HUES64 (cell line): ENCODE results near the gene SLC22A7.

ENCODE experiments used
- H3K27ac ChIP-seq: 2 replicates; pipeline ENCODE4 v1.7.0; 2013; ENCODE audit warnings: low read depth, low read length, inconsistent platforms
- H3K27me3 ChIP-seq: 2 replicates; pipeline ENCODE4 v1.6.1; 2013; ENCODE audit warnings: mild to moderate bottlenecking, low read length; ENCODE audit not compliant: insufficient read depth
- H3K36me3 ChIP-seq: 2 replicates; pipeline ENCODE4 v1.6.1; 2013; ENCODE audit warnings: mild to moderate bottlenecking, low read length; ENCODE audit not compliant: insufficient read depth
- H3K4me1 ChIP-seq: 2 replicates; pipeline ENCODE4 v1.6.1; 2013; ENCODE audit warnings: mild to moderate bottlenecking, low read length, moderate library complexity; ENCODE audit not compliant: insufficient read depth
- H3K4me3 ChIP-seq: 2 replicates; pipeline ENCODE4 v1.5.1; 2013; ENCODE audit warnings: mild to moderate bottlenecking, low read length, moderate library complexity
- H3K9ac ChIP-seq: 2 replicates; pipeline ENCODE4 v1.6.1; 2013; ENCODE audit warnings: mild to moderate bottlenecking, low read depth, low read length
- H3K9me3 ChIP-seq: 2 replicates; pipeline ENCODE4 v1.6.1; 2013; ENCODE audit warnings: low read depth, low read length; ENCODE audit not compliant: insufficient read depth
- WGBS: fragments of 150-250, 120-280 bp; methylation state at CpG from one replicate; pipeline ENCODE4 v1.1.7; 2013; ENCODE audit warnings: missing lambda C conversion rate; 5-methylcytosine and 5-hydroxymethylcytosine counted together

SLC22A7 gene

GRCh38 chr6:43306086-43306485 is 8.0 kb downstream of the SLC22A7 start:
- Histone ChIP-seq H3K9me3 (no peaks in the 10 kb centered on the region), H3K9ac (no peak overlapping the region), H3K36me3 (no peaks in the 10 kb centered on the region), H3K4me1 (no peaks in the 10 kb centered on the region; the same call in 1 of the 2 replicates), H3K27ac (no peak overlapping the region), H3K4me3 (no peak overlapping the region), H3K27me3 (no peaks in the 10 kb centered on the region)
- WGBS: 88% methylated on average over 7 of the region's 7 CpGs

- Histone ChIP-seq H3K4me3 (peak overlapping the region; percentile 62), H3K27me3 (no peaks in the 10 kb centered on the region), H3K36me3 (no peaks in the 10 kb centered on the region), H3K9me3 (no peaks in the 10 kb centered on the region), H3K27ac (no peak overlapping the region), H3K4me1 (no peaks in the 10 kb centered on the region; the same call in 1 of the 2 replicates), H3K9ac (no peak overlapping the region)
- 73% methylated on average over 5 of the region's 5 CpGs for WGBS
Observed at GRCh38 chr6:43307451-43308100, 9.5 kb downstream of the SLC22A7 start.

GRCh38 chr6:43308101-43308989 is 10.3 kb downstream of the SLC22A7 start, which contains the start of gene CRIP3:
TSS of gene CRIP3 (minus strand) at chr6:43308826. CDS start at chr6:43308792, 34 bp downstream.
- Histone ChIP-seq H3K9ac (peak within 1 kb of the TSS; percentile 59), H3K36me3 (no peaks in the 10 kb centered on the region), H3K27me3 (no peaks in the 10 kb centered on the region), H3K4me1 (no peaks in the 10 kb centered on the region; the same call in 1 of the 2 replicates), H3K4me3 (peak within 1 kb of the TSS; percentile 62), H3K9me3 (no peaks in the 10 kb centered on the region), H3K27ac (no peak within 1 kb of the TSS)
- 8% methylated on average over 37 of the region's 39 CpGs for WGBS

- Histone ChIP-seq H3K36me3 (no peaks in the 10 kb centered on the region), H3K27ac (no peak overlapping the region), H3K4me1 (no peaks in the 10 kb centered on the region; the same call in 1 of the 2 replicates), H3K9me3 (no peaks in the 10 kb centered on the region), H3K27me3 (no peaks in the 10 kb centered on the region), H3K4me3 (peak overlapping the region; percentile 62), H3K9ac (peak overlapping the region; percentile 57)
- 36% methylated on average over 9 of the region's 9 CpGs for WGBS
Observed at GRCh38 chr6:43308990-43309477, 11.0 kb downstream of the SLC22A7 start.

GRCh38 chr6:43310134-43310533 is 12.1 kb downstream of the SLC22A7 start:
- no peaks in the 10 kb centered on the region for H3K27me3 ChIP-seq
- no peaks in the 10 kb centered on the region for H3K36me3 ChIP-seq
- no peak overlapping the region for H3K9ac ChIP-seq
- H3K27ac ChIP-seq: no peak overlapping the region
- H3K4me1 ChIP-seq: no peaks in the 10 kb centered on the region; the same call in 1 of the 2 replicates
- H3K9me3 ChIP-seq: no peaks in the 10 kb centered on the region
- WGBS: 100% methylated on average over 2 of the region's 2 CpGs
- no peak overlapping the region for H3K4me3 ChIP-seq

GRCh38 chr6:43310624-43311023 is 12.6 kb downstream of the SLC22A7 start:
- no peaks in the 10 kb centered on the region; the same call in 1 of the 2 replicates for H3K4me1 ChIP-seq
- no peak overlapping the region for H3K27ac ChIP-seq
- H3K9me3 ChIP-seq: no peaks in the 10 kb centered on the region
- no peak overlapping the region for H3K4me3 ChIP-seq
- no peaks in the 10 kb centered on the region for H3K27me3 ChIP-seq
- H3K9ac ChIP-seq: no peak overlapping the region
- no peaks in the 10 kb centered on the region for H3K36me3 ChIP-seq

GRCh38 chr6:43311666-43312065 is 13.6 kb downstream of the SLC22A7 start:
- H3K36me3 ChIP-seq: no peaks in the 10 kb centered on the region
- no peak overlapping the region for H3K27ac ChIP-seq
- WGBS: 90% methylated on average over 3 of the region's 3 CpGs
- H3K9ac ChIP-seq: no peak overlapping the region
- no peaks in the 10 kb centered on the region for H3K9me3 ChIP-seq
- no peaks in the 10 kb centered on the region; the same call in 1 of the 2 replicates for H3K4me1 ChIP-seq
- no peaks in the 10 kb centered on the region for H3K27me3 ChIP-seq
- H3K4me3 ChIP-seq: no peak overlapping the region

GRCh38 chr6:43313813-43314212 is 15.8 kb downstream of the SLC22A7 start:
- 50% methylated on average over 1 of the region's 1 CpG for WGBS
- Histone ChIP-seq H3K27ac (no peak overlapping the region), H3K4me3 (no peak overlapping the region)

GRCh38 chr6:43318011-43318410 is 20.0 kb downstream of the SLC22A7 start:
- WGBS: 67% methylated on average over 1 of the region's 2 CpGs
- H3K4me1 ChIP-seq: peaks cover 6% of the 10 kb centered on the region; the same call in 1 of the 2 replicates
- H3K36me3 ChIP-seq: no peaks in the 10 kb centered on the region
- no peak overlapping the region for H3K9ac ChIP-seq
- no peak overlapping the region for H3K27ac ChIP-seq
- H3K27me3 ChIP-seq: no peaks in the 10 kb centered on the region
- H3K9me3 ChIP-seq: no peaks in the 10 kb centered on the region
- no peak overlapping the region for H3K4me3 ChIP-seq

More at GRCh38 chr6:43313813-43314212, 15.8 kb downstream of the SLC22A7 start:
- Histone ChIP-seq H3K4me1 (peaks cover 6% of the 10 kb centered on the region), H3K36me3 (no peaks in the 10 kb centered on the region), H3K27me3 (no peaks in the 10 kb centered on the region), H3K9ac (no peak overlapping the region), H3K9me3 (no peaks in the 10 kb centered on the region)

GRCh38 chr6:43325876-43326275 is 27.8 kb downstream of the SLC22A7 start:
- Histone ChIP-seq H3K4me3 (no peak overlapping the region), H3K9me3 (no peaks in the 10 kb centered on the region), H3K36me3 (no peaks in the 10 kb centered on the region), H3K4me1 (no peaks in the 10 kb centered on the region), H3K27me3 (no peaks in the 10 kb centered on the region), H3K27ac (no peak overlapping the region), H3K9ac (no peak overlapping the region)
- WGBS: 92% methylated on average over 1 of the region's 1 CpG

GRCh38 chr6:43328528-43328927 is 30.5 kb downstream of the SLC22A7 start:
- 69% methylated on average over 1 of the region's 1 CpG for WGBS
- no peak overlapping the region for H3K9ac ChIP-seq
- H3K36me3 ChIP-seq: no peaks in the 10 kb centered on the region
- no peaks in the 10 kb centered on the region for H3K27me3 ChIP-seq
- H3K4me1 ChIP-seq: no peaks in the 10 kb centered on the region
- no peak overlapping the region for H3K27ac ChIP-seq
- no peaks in the 10 kb centered on the region for H3K9me3 ChIP-seq
- H3K4me3 ChIP-seq: no peak overlapping the region
